IPS-11a (cell line): ENCODE measurements around the gene DNM3.

ENCODE experiments used
- H3K4me3 ChIP-seq: one replicate; pipeline ENCODE4 v1.5.1; 2013; ENCODE audit warnings: low read depth, low read length, control low read depth

Gene DNM3

GRCh38 chr1:172442843-172443565, 601.7 kb downstream of the DNM3 start:
- peak overlapping the region; percentile 78 for H3K4me3 ChIP-seq

DNA sequence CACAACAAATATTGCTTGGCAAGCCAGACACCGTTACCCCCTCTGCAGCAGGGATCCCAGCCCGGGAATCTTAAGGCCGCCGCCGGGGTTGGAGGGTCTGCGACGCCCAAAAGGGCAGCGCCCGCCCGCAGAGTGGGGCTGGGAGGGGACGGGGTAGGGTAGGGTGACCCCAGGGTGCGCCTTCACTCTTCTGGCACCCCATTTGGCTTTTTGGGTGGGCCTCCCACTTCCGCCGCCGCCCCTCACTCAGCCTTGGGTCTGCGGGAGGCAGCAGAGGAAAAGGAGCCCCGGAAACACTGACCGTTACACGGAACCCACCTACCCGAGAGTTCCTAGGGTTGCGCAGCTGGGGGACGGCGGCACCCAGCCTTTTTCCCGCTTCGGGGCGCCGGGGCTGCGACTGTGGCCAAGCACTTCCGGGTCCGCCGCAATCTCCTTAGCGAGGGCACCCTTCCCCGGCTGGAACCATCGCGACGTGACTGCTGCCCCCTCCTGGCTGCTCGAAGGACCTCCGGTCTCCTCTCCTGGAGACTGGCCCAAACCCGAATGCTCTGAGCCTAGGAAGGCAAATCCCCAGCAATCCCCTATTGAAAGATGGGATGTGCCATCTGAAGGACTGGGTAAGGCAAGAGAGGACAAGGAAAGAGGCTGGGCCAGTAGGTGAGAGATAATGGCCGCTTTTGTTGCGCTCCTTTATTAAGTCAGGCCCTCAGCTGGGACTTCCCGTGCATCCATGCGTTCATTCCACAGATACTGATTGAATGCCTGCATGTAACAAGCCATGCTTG, 602.6 kb downstream of the DNM3 start, which contains the start of gene PIGC:
Gene PIGC (minus strand): TSS at position 404 of the 788 bp plus-strand sequence. CDS start 1,447 bp downstream, outside the sequence.
- peak within 1 kb of the TSS; percentile 78 for H3K4me3 ChIP-seq

DNA sequence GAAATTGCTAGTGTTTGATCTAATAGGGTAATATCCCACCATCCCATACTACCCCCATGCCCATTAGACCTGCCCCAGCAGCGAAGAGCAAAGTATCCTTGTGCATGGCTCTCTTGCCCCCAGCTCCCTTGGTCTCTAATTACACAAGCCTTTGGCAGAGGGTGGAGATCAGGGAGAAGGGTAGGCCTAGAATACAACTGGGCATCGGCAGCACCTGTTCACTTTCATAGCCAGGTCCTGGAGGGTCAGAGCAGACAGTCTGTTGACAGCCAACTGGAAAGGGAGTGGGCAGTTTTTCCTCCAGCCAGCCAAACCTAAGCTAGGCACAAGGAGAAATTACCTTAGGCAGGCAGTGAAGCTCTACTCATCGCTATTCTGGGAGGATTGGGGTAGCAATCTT, 605.2 kb downstream of the DNM3 start:
- H3K4me3 ChIP-seq, result no peak overlapping the region

DNA sequence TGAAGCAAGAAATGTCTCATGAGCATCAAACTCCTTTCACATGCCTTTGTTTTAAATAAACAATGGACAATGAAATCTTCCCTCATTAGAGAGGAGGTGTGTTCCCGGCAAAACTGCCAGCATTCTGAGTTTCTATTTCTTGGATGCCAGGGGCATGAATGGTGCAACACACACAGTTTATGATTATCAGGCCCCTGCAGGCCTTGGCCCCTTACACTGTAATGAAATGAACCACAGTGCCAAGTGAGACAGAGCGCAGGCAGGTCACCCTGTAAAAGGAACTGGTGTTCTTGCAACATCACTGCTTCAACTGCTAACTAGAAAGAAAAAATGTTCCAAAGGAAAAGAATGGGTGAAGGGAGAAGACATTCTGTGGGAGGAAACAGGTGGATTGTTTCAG, 606.3 kb downstream of the DNM3 start:
- H3K4me3 ChIP-seq, result no peak overlapping the region

DNA sequence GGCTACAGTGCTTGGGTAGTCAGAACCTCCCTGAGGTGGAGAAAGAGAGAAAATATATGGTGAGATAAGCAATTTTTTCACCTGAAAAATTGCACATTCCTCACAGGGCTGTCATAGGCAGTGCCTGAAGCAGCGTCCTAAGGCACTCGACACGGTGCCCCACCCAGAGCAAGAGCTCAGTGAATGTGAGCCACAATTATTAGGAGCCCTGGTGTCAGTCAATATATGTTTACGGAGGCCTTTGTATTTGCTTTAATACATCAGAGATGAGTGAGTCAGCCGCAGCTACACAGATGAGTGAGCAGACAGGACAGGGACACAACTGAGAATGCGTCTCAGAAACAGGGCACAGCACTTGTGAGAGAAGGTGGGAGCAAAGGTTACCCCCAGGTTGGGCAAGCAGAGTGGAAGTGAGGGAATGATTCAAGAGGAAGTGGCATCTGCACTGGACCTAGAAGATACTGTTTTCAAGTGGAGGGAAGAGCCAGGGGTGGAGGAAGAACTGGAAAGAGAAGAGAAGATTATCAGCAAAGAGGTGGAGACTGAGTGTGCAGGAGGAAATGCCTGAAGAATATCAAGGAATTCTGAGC, 607.8 kb downstream of the DNM3 start:
- H3K4me3 ChIP-seq, result no peak overlapping the region

GRCh38 chr1:172449585-172450523, 608.6 kb downstream of the DNM3 start:
- H3K4me3 ChIP-seq, result no peak overlapping the region

DNA sequence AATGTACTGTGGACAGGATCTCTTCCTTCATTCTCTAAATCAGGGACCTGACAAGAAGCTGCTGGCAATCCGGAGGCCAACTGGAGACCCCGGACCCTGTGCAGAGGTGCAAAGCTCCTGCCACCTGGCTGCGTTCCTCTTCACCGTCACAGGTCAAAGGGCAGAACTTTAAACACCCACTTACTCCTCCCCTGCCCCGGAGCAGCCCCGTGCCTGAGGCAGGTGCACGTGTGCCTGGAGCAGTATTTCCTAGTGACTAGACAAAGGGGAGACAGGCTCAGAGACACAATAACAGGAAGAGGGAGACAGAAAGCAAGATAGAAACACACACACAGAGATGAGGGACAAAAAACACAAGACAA, 609.2 kb downstream of the DNM3 start:
- H3K4me3 ChIP-seq, result no peak overlapping the region

GRCh38 chr1:172451002-172451443, 609.7 kb downstream of the DNM3 start:
- no peak overlapping the region for H3K4me3 ChIP-seq

GRCh38 chr1:172452536-172453152, 611.3 kb downstream of the DNM3 start:
- H3K4me3 ChIP-seq, result no peak overlapping the region

DNA sequence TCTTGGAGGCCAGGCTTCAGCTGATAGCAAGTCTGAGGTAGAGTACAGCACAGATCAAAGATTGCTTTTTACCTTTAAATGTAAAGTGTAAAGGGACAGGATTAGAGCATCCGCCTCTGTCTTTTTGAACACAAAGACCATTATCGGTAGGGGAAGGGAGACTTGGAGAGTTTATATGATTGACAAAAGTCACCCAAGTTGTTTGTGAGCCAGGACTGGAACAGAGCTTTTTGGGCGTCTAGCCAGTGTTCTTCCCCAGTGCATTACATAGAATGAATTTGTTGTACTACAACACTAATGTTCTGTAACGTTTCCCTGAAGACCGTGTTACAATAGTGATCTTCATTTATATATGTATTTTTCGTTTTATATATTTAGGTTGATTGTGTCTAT, 611.9 kb downstream of the DNM3 start:
- no peak overlapping the region for H3K4me3 ChIP-seq

DNA sequence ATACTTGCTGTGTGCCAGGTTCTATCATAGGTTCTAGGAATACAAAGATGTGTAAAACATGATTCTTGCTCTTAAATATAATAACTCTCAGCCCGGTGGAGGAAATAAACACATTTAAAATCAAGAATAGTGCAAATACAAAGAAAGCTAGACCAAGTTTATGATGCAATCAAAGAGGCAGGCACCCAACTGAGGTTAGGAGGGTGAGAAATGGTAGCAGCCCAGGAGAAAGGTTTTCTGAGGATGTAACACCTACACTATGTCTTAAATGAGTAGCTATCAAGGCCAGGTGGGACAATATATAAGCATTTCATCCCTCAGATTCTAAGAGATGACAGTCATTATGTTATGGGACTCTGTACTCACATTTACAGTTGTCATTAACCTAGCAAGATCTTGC, 612.3 kb downstream of the DNM3 start:
- H3K4me3 ChIP-seq, result no peak overlapping the region

DNA sequence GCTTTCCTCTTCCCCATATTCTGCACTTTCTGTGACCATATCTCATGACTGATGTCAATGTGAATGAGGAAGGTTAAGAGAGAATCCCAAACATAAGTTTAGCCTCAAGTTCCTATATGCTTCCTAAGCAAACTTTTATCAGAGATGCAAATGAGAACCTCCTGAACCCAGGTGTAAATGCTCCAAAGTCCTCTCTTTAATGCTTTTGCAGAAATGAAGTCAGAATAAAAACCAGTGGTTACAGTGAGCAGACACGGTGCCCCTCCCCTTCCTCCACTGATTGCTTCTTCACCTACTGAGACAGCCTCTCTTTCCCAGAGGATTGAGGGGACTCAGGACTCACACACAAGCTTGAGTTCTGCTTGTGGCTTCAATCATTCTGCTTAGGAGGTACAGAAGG, 614.2 kb downstream of the DNM3 start:
- no peak overlapping the region for H3K4me3 ChIP-seq

DNA sequence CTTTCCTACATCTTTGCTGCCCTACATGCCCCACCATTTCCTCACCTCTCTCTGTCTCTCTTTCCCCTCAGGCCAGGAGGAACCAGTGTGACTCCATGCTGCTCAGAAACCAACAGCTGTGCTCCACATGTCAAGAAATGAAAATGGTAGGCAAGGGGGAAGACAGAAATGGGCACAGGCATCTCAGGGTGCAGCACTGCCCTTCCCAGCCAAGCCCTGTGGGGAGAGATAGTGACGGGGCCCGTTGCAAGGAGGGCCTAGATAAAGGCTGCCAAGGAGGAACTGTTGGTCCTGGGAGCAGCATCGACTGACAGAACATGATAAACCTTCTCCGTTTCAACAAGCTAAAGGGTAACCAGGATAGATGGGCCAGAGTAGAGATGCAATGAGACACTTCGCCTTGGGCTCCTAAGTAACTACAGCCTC, 615.1 kb downstream of the DNM3 start:
- no peak overlapping the region for H3K4me3 ChIP-seq

DNA sequence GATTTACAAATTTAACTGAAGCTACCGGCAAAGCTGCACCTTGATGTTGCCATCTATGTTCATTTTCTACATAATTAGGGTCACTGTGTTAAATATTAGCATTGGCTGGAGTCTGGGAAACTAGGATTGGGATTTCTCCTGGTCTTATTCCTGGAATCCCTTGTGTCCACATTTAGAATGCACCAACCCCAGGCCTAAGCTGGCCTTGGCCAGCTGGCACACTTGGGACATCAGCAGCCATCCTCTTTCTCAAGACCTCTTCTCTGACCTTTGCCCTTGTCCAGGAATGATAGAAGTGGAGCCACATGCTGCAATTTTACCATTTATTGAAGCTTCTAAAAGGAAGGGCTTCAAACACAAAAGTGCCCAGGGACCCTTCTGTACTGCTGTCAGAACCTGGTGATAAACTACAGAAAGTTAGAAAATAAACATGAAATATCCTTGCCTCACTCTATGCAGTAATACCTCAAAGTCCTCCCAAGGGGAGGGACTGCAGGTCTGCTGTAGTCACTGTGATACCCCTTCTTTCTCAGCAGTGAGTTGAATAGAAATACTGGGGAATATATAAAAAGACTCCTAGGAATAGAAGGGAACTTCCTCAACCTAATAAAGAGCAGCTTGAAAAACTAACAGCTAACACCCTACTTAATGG, 616.3 kb downstream of the DNM3 start:
- H3K4me3 ChIP-seq, result no peak overlapping the region

DNA sequence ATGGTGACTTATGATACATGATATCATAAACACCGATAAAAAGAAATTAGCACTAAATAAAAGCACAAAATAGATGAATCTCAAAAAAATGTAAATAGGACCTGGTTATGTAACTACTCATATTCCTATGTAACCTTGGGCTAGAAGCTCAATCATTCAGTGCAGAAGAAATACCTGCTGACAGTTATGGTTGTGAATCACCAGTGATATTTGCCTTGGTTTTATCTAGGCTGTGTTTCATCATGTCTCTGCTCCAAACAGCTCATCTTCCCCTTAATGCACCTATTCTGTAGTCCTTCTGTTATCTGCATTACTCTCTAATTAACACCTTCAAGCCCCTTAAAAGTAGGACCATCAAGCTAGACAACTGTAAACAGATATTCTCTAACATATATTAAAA, 618.9 kb downstream of the DNM3 start:
- H3K4me3 ChIP-seq, result no peak overlapping the region

GRCh38 chr1:172460887-172461315, 619.6 kb downstream of the DNM3 start:
- no peak overlapping the region for H3K4me3 ChIP-seq
